Gastrocnemius medialis (tissue), 4 donors: Measurements from ENCODE around the gene SIM1. TPM values are rescaled to one million over a fixed set of nuclear protein-coding genes. Genes with fewer than 3 reads are reported as not detected.
"Not testable (repeated sequence)": the region's sequence is repeated elsewhere in the genome, so short reads cannot be mapped to it uniquely, and the experiment has no call there.

Source experiments
- ATAC-seq, 2 donors: fragments of 150-250 bp; one replicate each; pipeline ENCODE4 v1.9.1; 2016
- DNase-seq, 2 donors: peaks; one replicate each; pipeline ENCODE4 v3.0.0-alpha.2; 2019
- H3K27ac ChIP-seq, 4 donors: fragments of 200-600 bp; sonication (generic); 1 replicate in 1 of 4; 2 replicates in 3 of 4; pipeline ENCODE4 v1.5.1; 2016 to 2018; ENCODE audit warnings: mild to moderate bottlenecking in 2 of 4, moderate library complexity in 1 of 4
- H3K27me3 ChIP-seq, 3 donors: fragments of 200-600 bp; sonication (generic) in 2 of 3; 1 replicate in 1 of 3; 2 replicates in 2 of 3; pipeline versions ENCODE4 v1.5.1 to v1.6.0; 2016 to 2019; ENCODE audit warnings: mild to moderate bottlenecking in 1 of 3, moderate library complexity in 1 of 3
- H3K36me3 ChIP-seq, 2 donors: fragments of 200-600 bp; sonication (generic) in 1 of 2; one replicate each; pipeline ENCODE4 v1.5.1; 2017 to 2018
- H3K4me1 ChIP-seq, 2 donors: fragments of 200-600 bp; sonication (generic) in 1 of 2; one replicate each; pipeline ENCODE4 v1.5.1; 2016 to 2017; ENCODE audit warnings: mild to moderate bottlenecking in 2 of 2
- H3K4me3 ChIP-seq, 4 donors: fragments of 200-600 bp; sonication (generic) in 3 of 4; 1 replicate in 1 of 4; 2 replicates in 3 of 4; pipeline ENCODE4 v1.5.1; 2016 to 2019; ENCODE audit warnings: mild to moderate bottlenecking in 2 of 4
- H3K9me3 ChIP-seq, 3 donors: fragments of 200-600 bp; sonication (generic) in 2 of 3; 1 replicate in 1 of 3; 2 replicates in 2 of 3; pipeline ENCODE4 v1.5.1; 2016 to 2019
- POLR2A ChIP-seq, 2 donors: fragments of 450-650 bp; IDR thresholded peaks; one replicate each; pipeline ENCODE4 v1.6.1; 2017; ENCODE audit warnings: antibody characterized with exemption in 2 of 2, mild to moderate bottlenecking in 2 of 2, moderate library complexity in 2 of 2
- in situ Hi-C, 4 donors: fragments of 200-750 bp; cut with MboI; loops; one replicate each; pipeline versions ENCODE4 v1.15.0 to v1.8.0; 2017; ENCODE audit warnings: low sequenced_read_pairs in 4 of 4
- intact Hi-C: fragments of 100-400 bp; cut with DNase I; formaldehyde crosslinking; loops from one replicate; pipeline ENCODE4 v1.15.1; 2023; ENCODE audit warnings: low total_unique reads
- total RNA-seq, 4 donors: library from RNA; depleted of rRNA; stranded (reverse); fragments of >200 nt; gene quantifications; one replicate each; pipeline versions ENCODE4 v1.1.0 to v1.2.3, GENCODE V29; 2016
- TF ChIP-seq, protein P1 (sequence below), 5 experiments: fragments of 450-650 bp in 3 of 5; fragments of 200-600 bp in 2 of 5; sonication (generic) in 2 of 5; IDR thresholded peaks in 4 of 5; conservative IDR thresholded peaks in 1 of 5; 1 replicate in 4 of 5; 2 replicates in 1 of 5; pipeline ENCODE4 v1.5.1; 2016 to 2019; ENCODE audit warnings: antibody characterized with exemption in 5 of 5, mild to moderate bottlenecking in 3 of 5, moderate library complexity in 3 of 5

SIM1 gene
- total RNA-seq, 4 donors from 2014 or later: 0.19 to 1.8 (median 0.88) TPM

DNA sequence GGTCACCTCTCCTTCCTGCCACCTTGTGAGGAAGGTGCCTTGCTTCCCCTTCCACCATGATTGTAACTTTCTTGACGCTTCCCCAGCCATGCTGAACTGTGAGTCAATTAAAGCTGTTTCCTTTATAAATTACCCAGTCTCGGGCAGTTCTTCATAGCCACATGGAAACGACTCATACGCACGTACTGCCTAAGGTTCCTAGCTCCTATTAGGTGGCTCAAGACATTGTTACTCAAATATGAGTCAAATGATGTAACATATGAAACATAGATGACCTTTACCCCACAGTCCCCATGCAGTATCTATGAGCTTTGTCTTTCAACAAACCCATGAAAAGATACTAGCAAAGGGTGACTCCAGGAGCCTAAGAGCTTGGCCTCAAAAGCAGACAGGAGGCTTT lies 98.3 kb downstream of the SIM1 start:
- intact Hi-C loops (no loop called here), in situ Hi-C loops (no loop called here)
- Histone ChIP-seq H3K36me3 (no peaks in the 10 kb centered on the region), H3K9me3 (no peaks in the 10 kb centered on the region), H3K27ac (no peak overlapping the region), H3K27me3 (no peaks in the 10 kb centered on the region), H3K4me1 (no peaks in the 10 kb centered on the region), H3K4me3 (no peak overlapping the region)
- TF ChIP-seq POLR2A (IDR thresholded peaks at IDR 0.05): no peak
- TF ChIP-seq, protein P1, sequence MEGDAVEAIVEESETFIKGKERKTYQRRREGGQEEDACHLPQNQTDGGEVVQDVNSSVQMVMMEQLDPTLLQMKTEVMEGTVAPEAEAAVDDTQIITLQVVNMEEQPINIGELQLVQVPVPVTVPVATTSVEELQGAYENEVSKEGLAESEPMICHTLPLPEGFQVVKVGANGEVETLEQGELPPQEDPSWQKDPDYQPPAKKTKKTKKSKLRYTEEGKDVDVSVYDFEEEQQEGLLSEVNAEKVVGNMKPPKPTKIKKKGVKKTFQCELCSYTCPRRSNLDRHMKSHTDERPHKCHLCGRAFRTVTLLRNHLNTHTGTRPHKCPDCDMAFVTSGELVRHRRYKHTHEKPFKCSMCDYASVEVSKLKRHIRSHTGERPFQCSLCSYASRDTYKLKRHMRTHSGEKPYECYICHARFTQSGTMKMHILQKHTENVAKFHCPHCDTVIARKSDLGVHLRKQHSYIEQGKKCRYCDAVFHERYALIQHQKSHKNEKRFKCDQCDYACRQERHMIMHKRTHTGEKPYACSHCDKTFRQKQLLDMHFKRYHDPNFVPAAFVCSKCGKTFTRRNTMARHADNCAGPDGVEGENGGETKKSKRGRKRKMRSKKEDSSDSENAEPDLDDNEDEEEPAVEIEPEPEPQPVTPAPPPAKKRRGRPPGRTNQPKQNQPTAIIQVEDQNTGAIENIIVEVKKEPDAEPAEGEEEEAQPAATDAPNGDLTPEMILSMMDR (IDR thresholded peaks at IDR 0.05 in 4 of 5, conservative IDR thresholded peaks at IDR 0.05 in 1 of 5): no peak
- DNase-seq: no peak
- ATAC-seq: no peak

DNA sequence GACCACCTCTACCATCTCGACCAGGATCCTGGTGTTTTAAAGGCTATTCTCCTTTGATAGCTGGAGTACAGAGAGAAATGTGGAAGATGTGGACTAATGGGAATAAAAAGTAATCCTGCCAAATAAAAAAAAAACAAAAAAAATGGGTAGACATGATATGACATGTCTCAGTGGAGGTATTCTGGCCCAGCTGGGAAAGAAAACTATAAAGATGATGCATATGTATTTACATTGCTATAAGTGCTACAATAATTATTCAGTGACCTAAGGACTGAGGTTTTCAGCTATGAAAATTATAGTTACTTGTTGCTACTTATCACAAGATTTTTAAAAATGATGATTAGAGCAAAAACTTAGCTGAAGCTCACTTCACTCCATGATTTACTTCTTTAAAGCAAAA lies 101.1 kb downstream of the SIM1 start:
- in situ Hi-C loops: no loop called here
- no peak for DNase-seq

DNA sequence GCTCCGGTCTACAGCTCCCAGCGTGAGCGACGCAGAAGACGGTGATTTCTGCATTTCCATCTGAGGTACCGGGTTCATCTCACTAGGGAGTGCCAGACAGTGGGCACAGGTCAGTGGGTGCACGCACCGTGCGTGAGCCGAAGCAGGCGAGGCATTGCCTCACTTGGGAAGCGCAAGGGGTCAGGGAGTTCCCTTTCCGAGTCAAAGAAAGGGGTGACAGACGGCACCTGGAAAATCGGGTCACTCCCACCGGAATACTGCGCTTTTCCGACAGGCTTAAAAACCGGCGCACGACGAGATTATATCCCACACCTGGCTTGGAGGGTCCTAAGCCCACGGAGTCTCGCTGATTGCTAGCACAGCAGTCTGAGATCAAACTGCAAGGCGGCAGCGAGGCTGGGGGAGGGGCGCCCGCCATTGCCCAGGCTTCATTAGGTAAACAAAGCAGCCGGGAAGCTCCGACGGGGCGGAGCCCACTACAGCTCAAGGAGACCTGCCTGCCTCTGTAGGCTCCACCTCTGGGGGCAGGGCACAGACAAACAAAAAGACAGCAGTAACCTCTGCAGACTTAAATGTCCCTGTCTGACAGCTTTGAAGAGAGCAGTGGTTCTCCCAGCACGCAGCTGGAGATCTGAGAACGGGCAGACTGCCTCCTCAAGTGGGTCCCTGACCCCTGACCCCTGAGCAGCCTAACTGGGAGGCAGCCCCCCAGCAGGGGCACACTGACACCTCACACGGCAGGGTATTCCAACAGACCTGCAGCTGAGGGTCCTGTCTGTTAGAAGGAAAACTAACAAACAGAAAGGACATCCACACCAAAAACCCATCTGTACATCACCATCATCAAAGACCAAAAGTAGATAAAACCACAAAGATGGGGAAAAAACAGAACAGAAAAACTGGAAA lies 109.7 kb downstream of the SIM1 start:
- H3K9me3 ChIP-seq, H3K4me1 ChIP-seq, H3K27ac ChIP-seq, H3K4me3 ChIP-seq, H3K36me3 ChIP-seq, H3K27me3 ChIP-seq, in situ Hi-C loops, intact Hi-C loops, ATAC-seq, DNase-seq: not testable (repeated sequence)

More for the DNA sequence above, 101.1 kb downstream of the SIM1 start:
- TF ChIP-seq, protein P1 (IDR thresholded peaks at IDR 0.05 in 4 of 5, conservative IDR thresholded peaks at IDR 0.05 in 1 of 5): no peak
- no peak for TF ChIP-seq POLR2A (IDR thresholded peaks at IDR 0.05)
- no peaks in the 10 kb centered on the region for H3K27me3 ChIP-seq
- intact Hi-C loops: no loop called here
- no peak overlapping the region for H3K27ac ChIP-seq
- H3K4me1 ChIP-seq: no peaks in the 10 kb centered on the region
- no peaks in the 10 kb centered on the region for H3K9me3 ChIP-seq
- H3K4me3 ChIP-seq: no peak overlapping the region
- ATAC-seq: no peak
- H3K36me3 ChIP-seq: no peaks in the 10 kb centered on the region

DNA sequence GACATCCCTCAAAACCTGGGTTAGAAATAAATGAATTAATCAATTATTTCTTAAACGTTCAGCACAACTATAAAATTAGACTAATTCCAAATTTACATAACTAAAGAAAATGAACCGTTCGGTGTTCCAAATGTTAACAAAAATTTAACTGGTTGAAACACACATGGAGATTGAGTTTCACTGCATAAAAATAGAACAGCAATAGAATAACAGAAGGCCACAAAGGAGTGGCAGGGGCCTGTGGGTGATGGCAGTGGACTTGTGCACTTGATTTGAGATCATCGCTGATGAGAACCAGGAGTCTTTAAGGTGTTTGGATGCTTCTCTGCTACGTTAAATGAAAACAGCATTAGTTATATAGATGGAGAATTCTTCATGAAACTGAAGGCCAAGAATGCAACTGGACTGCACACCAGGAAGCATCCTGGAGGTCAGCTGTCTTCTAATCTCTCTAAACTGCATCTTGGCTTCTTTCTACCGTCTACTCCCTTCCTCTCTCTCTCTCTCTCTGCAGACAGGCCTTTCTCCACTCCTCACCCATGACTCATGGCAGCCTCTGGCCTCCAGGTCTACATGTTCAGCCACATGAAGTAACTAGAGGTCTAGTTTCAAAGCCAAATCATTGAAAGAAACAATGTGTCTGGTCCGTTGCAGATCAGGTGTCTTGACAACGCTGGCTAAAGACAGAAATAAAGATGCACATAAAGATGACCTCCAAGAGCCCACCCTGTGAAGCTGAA lies 111.3 kb downstream of the SIM1 start:
- H3K27ac ChIP-seq: no peak overlapping the region
- TF ChIP-seq, protein P1 (IDR thresholded peaks at IDR 0.05 in 4 of 5, conservative IDR thresholded peaks at IDR 0.05 in 1 of 5): no peak
- TF ChIP-seq POLR2A (IDR thresholded peaks at IDR 0.05): no peak
- intact Hi-C loops (no loop called here), in situ Hi-C loops (no loop called here)
- no peaks in the 10 kb centered on the region for H3K9me3 ChIP-seq
- no peaks in the 10 kb centered on the region for H3K27me3 ChIP-seq
- H3K36me3 ChIP-seq: no peaks in the 10 kb centered on the region
- H3K4me3 ChIP-seq: no peak overlapping the region
- ATAC-seq (no peak), DNase-seq (no peak)
- H3K4me1 ChIP-seq: no peaks in the 10 kb centered on the region

GRCh38 chr6:100350139-100350538 lies 114.6 kb downstream of the SIM1 start:
- H3K36me3 ChIP-seq: no peaks in the 10 kb centered on the region
- in situ Hi-C loops (no loop called here), intact Hi-C loops (no loop called here)
- no peak for ATAC-seq
- no peaks in the 10 kb centered on the region for H3K27me3 ChIP-seq
- H3K4me3 ChIP-seq: no peak overlapping the region
- no peaks in the 10 kb centered on the region for H3K9me3 ChIP-seq
- peaks cover 3 to 9% of the 10 kb centered on the region in 2 donors for H3K4me1 ChIP-seq
- no peak overlapping the region for H3K27ac ChIP-seq
- TF ChIP-seq, protein P1 (IDR thresholded peaks at IDR 0.05 in 4 of 5, conservative IDR thresholded peaks at IDR 0.05 in 1 of 5): no peak
- TF ChIP-seq POLR2A (IDR thresholded peaks at IDR 0.05): no peak
- no peak for DNase-seq
